GM19193 (cell line): ENCODE measurements around the gene PRR7.

Experiments used
- POLR2A ChIP-seq: IDR thresholded peaks from 4 replicates; pipeline ENCODE4 v1.6.1; 2011; ENCODE audit not compliant: insufficient read depth, insufficient read length; ENCODE audit errors: extremely low read depth

Gene PRR7, protein sequence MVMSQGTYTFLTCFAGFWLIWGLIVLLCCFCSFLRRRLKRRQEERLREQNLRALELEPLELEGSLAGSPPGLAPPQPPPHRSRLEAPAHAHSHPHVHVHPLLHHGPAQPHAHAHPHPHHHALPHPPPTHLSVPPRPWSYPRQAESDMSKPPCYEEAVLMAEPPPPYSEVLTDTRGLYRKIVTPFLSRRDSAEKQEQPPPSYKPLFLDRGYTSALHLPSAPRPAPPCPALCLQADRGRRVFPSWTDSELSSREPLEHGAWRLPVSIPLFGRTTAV

DNA sequence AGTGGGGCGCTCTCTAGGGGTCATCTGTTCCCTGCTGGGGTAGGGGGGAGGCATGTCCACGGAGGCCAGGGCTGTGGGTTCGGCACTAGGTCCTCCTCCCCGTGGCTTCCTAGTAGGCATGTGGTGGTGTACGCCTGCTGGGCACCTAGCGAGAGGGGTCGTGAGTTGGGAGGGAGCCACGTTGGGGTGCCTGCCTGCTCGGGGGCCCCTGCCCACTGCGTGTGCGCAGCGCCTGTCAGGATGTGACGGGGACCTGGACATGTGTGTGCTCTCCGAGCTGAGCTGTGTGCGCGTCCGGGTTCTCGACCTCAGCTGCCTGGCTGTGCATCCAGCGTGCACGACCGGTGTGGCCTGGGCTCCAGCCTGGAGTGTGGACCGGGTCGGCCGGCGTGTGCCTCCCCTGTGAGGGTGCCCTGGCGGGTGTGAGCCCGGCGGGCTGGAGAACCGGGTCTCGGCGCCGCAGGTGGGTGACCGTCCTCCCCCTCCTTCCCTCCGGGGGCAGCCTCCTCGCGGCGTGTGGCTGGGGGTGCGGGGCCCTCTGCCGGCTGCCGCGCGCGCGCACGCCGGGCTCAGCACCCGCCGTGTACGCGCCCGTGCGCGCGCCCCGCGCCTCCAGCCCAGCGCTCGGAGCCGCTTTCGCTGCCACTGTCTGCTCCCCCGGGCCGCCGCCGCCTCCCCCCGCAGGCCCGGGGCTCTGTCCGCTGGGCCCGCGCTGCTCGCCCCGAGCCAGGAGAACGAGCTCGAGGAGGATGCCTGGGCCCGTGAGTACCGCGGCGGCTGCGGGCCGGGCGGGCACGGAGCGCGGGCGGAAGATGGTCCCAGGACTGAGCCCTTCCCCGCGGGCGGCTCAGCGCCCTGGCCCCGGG lies at the start of gene PRR7:
Gene PRR7 (plus strand): TSS at position 615 of the 866 bp plus-strand sequence. CDS start 8,254 bp downstream, outside the sequence.
- TF ChIP-seq POLR2A, result peak; percentile 81

DNA sequence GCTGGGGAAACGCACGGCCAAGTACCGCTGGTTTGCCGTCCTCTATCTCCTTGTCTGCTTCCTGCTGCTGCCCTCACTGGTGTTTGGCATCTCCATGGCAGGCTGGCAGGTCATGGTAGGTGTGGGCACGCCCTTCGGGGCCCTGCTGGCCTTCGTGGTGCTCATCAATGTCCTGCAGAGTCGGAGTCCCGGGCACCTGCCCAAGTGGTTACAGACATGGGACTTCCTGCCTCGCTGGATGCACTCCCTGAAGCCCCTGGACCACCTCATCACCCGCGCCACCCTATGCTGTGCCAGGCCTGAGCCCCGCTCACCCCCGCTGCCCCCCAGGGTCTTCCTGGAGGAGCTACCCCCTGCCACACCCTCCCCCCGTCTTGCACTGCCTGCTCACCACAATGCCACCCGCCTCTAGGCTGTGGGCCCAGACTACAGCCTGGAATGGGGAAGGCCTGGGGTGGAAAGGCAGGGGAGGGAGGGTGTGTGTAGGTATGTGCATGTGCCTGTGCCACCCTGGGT lies 48.7 kb upstream of the PRR7 start:
- no peak for TF ChIP-seq POLR2A

DNA sequence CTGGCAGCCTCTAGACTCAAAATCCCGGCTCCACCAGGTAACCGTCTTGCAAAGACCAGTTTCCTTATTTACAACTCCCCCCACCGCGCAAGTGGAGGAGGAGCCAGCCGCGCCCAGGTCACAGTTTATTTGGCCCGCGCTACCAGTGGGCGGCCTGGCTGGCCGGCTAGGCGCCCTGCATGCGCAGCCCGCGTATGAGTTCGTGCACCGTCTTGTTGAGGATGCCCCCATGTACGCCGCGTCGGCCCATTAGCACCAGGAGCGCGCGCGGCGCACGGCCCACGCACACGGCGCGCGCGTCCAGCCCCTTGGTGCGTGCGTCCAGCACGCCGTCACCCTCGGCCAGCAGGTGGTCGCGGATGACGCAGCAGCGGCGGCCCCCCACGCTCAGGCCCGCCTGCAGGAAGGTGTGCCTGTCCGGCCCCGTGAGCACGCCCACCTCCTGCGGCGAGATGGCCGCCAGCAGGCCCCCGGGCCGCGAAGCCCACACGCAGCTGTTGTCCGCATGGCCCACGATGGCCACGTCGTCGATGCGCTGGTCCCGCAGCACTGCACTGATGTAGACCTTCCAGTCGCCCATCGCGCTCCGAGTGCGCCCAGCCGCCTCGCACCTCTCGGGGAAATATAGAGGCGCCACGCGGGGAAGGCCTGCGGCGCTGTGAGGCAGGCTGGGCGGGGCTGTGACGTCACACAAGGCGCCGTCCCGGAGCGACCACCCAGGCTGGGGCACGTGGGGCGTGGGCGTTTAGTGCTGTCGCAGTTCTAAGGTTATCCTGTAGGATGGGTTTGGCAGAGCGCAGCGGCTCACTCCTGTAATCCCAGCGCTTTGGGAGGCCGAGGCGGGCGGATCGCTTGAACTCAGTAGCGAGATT lies 46.4 kb upstream of the PRR7 start, which contains the start of gene PFN3:
Gene PFN3 (minus strand): TSS at position 665 of the 872 bp plus-strand sequence. CDS start 85 bp downstream, at position 580.
- TF ChIP-seq POLR2A, result no peak

DNA sequence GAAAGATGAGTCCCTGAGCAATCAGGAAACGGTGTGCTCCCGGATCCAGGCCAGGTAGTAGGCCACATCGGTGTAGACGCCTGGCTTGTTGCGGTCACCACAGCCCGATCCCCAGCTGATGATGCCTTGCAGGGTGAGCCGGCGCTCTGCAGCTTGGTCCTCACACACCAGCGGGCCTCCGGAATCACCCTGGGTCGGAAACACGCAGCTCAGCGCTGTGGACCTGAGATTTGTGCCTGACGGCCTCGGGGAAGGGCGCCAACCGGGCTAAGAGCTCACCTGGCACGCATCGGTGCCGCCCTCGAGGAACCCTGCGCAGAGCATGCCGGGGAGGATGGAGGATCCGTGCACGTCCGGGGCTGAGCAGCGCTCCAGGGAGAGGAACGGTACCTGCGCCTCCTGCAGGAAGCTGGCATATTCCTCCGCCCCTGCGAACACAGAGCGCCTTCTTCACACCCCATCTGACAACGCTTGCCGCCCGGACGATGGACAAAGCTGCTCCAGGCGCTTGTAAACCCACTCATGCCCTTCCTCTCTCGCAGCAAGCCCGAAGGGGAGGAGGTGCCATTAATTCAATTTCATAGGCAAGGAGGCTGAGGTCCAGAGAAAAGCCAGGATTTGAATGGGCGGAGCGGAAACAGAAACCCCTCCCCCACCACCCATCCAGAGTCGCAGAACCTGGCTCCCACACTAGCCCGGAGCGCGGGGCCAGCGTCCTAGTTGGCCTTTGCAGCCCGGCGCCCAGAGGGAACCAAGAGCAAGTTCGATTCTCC lies 44.2 kb upstream of the PRR7 start:
- no peak for TF ChIP-seq POLR2A

DNA sequence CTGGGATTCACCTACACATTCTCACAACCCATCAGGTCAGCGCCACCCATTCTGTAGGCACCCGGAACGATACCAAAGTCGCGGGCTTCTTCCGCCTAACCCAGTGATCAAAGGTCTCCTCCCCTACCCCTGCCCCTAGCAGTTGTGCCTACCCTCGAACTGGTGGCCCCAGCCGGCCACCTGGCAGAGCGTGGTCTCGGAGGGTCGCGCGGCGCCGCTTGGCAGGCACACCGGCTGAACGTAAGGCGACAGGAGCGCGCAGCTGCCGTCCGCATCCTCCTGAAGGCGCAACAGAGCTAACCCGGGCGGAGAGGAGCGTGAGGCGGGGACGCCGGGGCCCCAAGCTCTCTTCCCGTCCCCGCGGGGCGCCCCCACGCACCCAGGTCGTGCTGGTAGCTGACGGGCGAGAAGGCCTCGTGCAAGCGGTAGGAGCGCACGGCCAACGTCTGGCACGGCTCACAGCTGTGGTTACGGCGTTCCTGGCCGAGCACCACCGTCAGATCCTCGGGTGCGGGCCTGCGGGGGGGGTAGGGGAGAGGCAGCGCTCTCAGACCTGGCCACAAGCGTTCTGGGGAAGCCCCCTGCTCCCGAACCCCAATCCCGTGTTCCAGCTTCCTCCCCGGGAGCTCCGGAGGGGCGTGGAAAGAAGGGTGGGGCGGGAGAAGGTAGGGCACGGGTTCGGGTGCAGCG lies 43.4 kb upstream of the PRR7 start:
- peak; percentile 23 for TF ChIP-seq POLR2A

DNA sequence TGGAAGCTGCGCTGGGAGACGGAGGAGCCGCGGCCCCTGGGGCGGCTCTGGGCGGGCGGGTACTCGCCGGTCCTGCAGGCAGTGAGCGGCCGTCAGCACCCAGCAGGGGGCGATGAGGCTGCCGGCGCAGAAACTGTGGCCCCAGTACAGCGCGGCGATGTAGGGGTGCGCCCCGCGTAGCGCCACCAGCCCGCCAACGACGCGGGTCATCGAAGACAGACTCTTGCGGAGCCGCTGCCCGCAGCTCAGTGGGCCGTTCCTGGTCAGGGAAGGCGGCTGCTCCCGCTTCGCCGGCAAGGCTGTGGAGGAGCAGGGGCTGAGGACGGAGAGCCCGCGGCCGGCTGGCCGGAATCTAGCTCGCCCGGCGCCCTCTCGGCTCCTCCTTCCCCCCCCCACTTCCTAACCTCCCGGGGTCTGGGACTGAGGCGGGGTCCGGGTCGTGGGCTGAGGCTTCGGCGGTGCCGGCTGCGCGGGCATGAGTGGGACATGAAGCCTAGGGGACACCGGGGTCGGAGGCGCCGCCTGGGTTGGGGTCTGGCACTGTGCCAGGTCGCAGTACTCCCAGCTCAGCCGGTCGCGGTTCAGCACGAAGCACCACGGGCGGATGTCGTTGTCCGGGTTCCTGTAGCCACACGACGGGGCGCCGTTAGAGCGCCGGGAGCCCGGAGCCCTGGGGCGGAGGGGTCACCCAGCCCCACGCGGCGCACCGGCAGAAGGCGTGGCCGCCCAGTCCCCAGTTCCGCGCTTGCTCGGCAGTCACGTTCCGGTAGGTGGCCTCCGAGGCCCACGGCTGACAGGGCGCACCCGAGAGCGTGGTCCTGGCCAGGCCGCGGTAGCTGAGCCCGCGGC lies 42.6 kb upstream of the PRR7 start:
- peak; percentile 38 for TF ChIP-seq POLR2A

- TF ChIP-seq POLR2A, result no peak
Measured at GRCh38 chr5:177404641-177405179, 41.9 kb upstream of the PRR7 start.

GRCh38 chr5:177405312-177405711 lies 41.3 kb upstream of the PRR7 start:
- no peak for TF ChIP-seq POLR2A

- no peak for TF ChIP-seq POLR2A
Measured at GRCh38 chr5:177405805-177406204, 40.8 kb upstream of the PRR7 start.

DNA sequence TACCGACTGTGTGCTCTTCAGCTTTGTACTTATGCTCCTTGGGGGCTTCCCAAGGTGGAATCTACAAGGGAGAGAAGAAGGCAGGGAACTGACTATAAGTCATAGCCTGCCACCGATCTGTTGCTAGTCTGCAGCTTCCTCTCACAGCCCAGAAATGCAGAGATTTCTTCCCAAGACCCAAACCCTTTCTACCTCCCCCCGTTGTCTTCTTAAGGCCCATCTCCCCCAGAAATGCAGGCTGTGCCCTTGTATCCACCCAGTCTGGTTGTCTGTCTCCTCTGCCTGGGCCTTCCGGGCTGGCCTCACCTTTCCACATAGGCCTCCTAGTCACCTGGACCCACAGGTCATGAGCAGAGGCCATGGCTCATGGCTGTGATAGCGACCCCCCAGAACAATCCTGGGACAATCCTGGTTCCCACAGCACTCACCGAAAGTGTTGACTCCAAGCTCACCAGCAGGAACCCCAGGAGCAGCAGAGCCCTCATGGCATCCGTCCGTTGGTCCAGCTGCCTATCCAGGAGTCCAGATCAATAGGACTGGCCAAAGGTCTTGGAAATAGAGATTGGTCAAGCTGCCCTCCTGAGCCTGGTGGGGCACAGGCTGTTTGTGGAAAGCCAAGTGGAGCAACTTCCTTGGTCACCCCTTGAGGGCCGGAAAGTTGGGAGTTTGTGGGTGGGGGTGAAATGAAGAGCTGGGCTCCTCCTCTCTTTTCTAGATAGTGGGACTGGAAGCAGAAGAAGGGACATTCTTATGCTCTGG lies 37.4 kb upstream of the PRR7 start, which contains the start of gene F12:
Gene F12 (minus strand): TSS at position 522 of the 759 bp plus-strand sequence. CDS start 37 bp downstream, at position 485.
- no peak for TF ChIP-seq POLR2A

DNA sequence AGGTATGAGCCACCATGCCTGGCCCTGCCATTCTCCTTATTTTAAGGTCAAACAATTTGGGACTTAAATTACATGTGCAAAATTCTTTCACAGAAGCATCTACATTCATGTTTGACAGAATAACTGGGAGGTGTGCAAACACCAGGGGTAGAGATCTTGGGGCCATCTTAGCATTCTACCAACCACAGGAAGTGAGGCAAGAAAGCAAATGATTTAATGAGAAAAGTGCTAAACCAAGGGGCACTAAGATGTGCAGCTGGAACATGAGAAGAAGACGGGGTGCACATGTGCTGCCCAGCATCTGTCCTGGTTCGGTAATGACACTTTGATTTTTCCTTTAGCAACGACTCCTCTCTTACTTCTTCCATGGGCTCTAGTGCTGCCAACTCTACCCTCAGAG lies 36.0 kb upstream of the PRR7 start:
- no peak for TF ChIP-seq POLR2A

- TF ChIP-seq POLR2A, result peak; percentile 36
Measured at GRCh38 chr5:177412603-177413233, 33.9 kb upstream of the PRR7 start.
